ENCODE data around the gene GMDS. TPM values are rescaled to one million over a fixed set of nuclear protein-coding genes. Genes with fewer than 3 reads are reported as not detected.

Gene GMDS
- total and polyA plus RNA-seq, 2 donors (not counting 3 experiments of a cell fraction or from before 2014, with no cell fraction given): 9.8 to 23.5 TPM

DNA sequence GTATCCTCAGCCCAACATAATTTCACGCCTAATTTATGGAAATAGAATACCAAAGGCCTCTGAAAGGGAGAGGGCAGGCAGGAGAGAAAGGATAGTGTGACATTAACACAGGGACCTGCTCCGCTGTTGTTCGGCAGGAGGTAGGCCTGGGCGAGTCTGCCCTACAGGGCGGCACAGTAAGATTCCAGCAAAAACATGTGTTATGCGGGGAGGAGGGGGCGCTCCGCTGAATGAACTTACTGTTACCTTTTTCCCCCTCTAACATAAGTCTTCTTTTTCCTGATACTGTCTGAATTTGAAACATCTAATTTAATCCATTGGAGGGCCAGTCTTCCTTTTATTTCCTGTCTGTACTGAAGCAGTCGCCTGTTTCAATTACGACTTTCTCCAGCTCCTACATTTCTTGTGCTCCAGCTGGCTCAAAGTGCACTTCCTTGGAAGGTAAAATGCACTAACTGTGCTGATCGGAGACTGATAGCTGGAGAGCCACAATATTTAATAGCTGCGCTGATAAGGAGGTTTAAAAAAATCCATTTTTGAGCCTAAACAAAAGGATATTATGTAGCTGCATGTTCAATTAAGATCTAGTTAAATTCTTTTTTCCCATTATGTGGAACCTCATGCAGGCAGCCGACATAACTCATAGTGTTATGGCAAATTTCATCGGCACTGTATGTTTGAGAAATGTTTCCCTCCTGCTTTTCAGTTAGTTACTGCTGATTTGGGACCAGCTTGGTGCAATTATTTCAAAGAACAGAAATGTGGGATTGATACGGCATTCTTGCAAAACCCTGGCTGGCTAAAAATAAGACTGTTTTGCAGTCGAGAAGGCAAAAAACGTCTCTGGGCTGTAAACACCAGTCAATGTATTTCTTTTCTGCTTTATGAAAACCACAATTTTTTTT is 442.7 kb downstream of the GMDS start:
- Histone ChIP-seq H3K9ac (replicated peaks; ENCODE audit: extremely low read depth, insufficient read depth, low read length) (peak overlapping the region; percentile 20), H3K27me3 (ENCODE audit: control insufficient read depth in 2 of 2, insufficient read depth in 2 of 2, low read length in 2 of 2) (no peaks in the 10 kb centered on the region), H3K9me1 (replicated peaks; ENCODE audit: control insufficient read depth, extremely low read depth, insufficient read depth, low read length) (no peaks in the 10 kb centered on the region), H3K9me3 (replicated peaks; ENCODE audit: control insufficient read depth, insufficient read depth, low read length) (no peaks in the 10 kb centered on the region), H2AFZ (ENCODE audit: low read depth, low read length) (peak overlapping the region; percentile 67), H4K20me1 (replicated peaks; ENCODE audit: control insufficient read depth, extremely low read depth, insufficient read depth, low read length) (no peaks in the 10 kb centered on the region), H3K4me2 (ENCODE audit: insufficient read depth, low read length) (peak overlapping the region; percentile 66), H3K4me3 (replicated peaks in 1 of 3; ENCODE audit: insufficient read depth in 1 of 3, low read depth in 1 of 3, low read length in 3 of 3) (no peak overlapping the region), H3K27ac (ENCODE audit: insufficient read depth, low read depth, low read length) (peak overlapping the region; percentile 15), H3K36me3 (ENCODE audit: control insufficient read depth in 2 of 2, extremely low read depth in 1 of 2, insufficient read depth in 2 of 2, low read length in 2 of 2) (no peaks in the 10 kb centered on the region), H3K79me2 (ENCODE audit: control insufficient read depth, insufficient read depth, low read length) (no peaks in the 10 kb centered on the region), H3K4me1 (ENCODE audit: control insufficient read depth, extremely low read depth, insufficient read depth, low read length) (peaks cover 15% of the 10 kb centered on the region)
- ChIA-PET CTCF (interaction anchor here (1.0 to 3.0 kb wide), 4 partner anchors 9 to 21 kb away, joined by 3 to 11 read pairs (median 4); no protein-coding TSS in a partner anchor), POLR2A (no interaction called here)
- peak; percentile 79 for DNase-seq (ENCODE audit: low read depth, low spot score)
- dilution Hi-C loops (cut with MboI; ENCODE audit: extremely low pct_ligation_motif_present, low sequenced_read_pairs): no loop called here
- no TSS peak for BruUV-seq (replicated peaks)
- TF ChIP-seq FOS (IDR thresholded peaks at IDR 0.05; ENCODE audit: borderline replicate concordance, insufficient read depth, low read length) (no peak), JUN (IDR thresholded peaks at IDR 0.05; ENCODE audit: borderline replicate concordance, insufficient read depth, insufficient read length, low read depth) (no peak), GATA2 (IDR thresholded peaks at IDR 0.05; ENCODE audit: insufficient read depth, insufficient read length, low read depth, low read length) (peak; percentile 51), POLR2AphosphoS5 (IDR thresholded peaks at IDR 0.05; ENCODE audit: insufficient read depth, low read depth, low read length) (no peak), MYC (IDR thresholded peaks at IDR 0.05; ENCODE audit: low read depth, low read length) (no peak), POLR2A (IDR thresholded peaks at IDR 0.05; ENCODE audit: low read depth, low read length) (no peak)
- TF ChIP-seq, protein P1, sequence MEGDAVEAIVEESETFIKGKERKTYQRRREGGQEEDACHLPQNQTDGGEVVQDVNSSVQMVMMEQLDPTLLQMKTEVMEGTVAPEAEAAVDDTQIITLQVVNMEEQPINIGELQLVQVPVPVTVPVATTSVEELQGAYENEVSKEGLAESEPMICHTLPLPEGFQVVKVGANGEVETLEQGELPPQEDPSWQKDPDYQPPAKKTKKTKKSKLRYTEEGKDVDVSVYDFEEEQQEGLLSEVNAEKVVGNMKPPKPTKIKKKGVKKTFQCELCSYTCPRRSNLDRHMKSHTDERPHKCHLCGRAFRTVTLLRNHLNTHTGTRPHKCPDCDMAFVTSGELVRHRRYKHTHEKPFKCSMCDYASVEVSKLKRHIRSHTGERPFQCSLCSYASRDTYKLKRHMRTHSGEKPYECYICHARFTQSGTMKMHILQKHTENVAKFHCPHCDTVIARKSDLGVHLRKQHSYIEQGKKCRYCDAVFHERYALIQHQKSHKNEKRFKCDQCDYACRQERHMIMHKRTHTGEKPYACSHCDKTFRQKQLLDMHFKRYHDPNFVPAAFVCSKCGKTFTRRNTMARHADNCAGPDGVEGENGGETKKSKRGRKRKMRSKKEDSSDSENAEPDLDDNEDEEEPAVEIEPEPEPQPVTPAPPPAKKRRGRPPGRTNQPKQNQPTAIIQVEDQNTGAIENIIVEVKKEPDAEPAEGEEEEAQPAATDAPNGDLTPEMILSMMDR (IDR thresholded peaks at IDR 0.05; ENCODE audit: extremely low read depth in 1 of 2, insufficient read depth in 1 of 2, low read depth in 1 of 2, low read length in 2 of 2): no peak
- intact Hi-C loops (cut with micrococcal nuclease): no loop called here
- peak; percentile 43 for FAIRE-seq

Data from endothelial cell of umbilical vein (primary cell).